T-helper 2 cell treated with Interferon-gamma antibody and Interleukin-4, amounts not matched to agents 5 μg/mL and 100 μg/mL, for 36 hours (primary cell): ENCODE measurements around the gene EDN2.

Experiments
- DNase-seq: peaks from one replicate; pipeline ENCODE4 v3.0.0; 2021; ENCODE audit warnings: low spot score
- H3K27ac Mint-ChIP-seq: one replicate; pipeline ENCODE4 v1.8.0; 2021; ENCODE audit warnings: mild to moderate bottlenecking, mixed read lengths
- H3K27me3 Mint-ChIP-seq: one replicate; pipeline ENCODE4 v1.8.0; 2021; ENCODE audit warnings: low read depth, mixed read lengths
- H3K36me3 Mint-ChIP-seq: one replicate; pipeline ENCODE4 v1.8.0; 2021; ENCODE audit warnings: low read depth, mixed read lengths
- H3K4me1 Mint-ChIP-seq: one replicate; pipeline ENCODE4 v1.8.0; 2021; ENCODE audit warnings: low read depth, mixed read lengths
- H3K4me3 Mint-ChIP-seq: one replicate; pipeline ENCODE4 v1.8.0; 2022; ENCODE audit warnings: mild to moderate bottlenecking, moderate library complexity, mixed read lengths
- H3K9me3 Mint-ChIP-seq: one replicate; pipeline ENCODE4 v1.8.0; 2021; ENCODE audit warnings: mixed read lengths

Gene EDN2

DNA sequence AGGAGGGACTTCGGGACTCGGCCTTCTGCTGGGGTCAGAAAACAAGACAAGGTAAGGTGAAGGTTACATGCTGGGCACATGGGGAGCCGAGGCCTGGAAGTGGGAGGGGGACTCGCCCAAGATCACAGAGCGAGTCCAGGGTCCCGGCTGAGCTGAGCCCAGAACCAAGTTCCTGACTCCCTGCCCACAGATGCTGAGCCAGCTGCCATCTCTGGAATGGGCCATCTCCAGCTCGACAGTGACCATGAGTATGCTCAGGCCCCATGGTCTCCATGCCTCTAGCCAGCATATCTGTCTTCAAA lies 26.7 kb upstream of the EDN2 start:
- no peak for DNase-seq
- no peaks in the 10 kb centered on the region for H3K27me3 Mint-ChIP-seq
- no peaks in the 10 kb centered on the region for H3K4me1 Mint-ChIP-seq
- peaks cover 21% of the 10 kb centered on the region for H3K36me3 Mint-ChIP-seq
- no peak overlapping the region for H3K4me3 Mint-ChIP-seq
- H3K27ac Mint-ChIP-seq, result no peak overlapping the region
- no peaks in the 10 kb centered on the region for H3K9me3 Mint-ChIP-seq

DNA sequence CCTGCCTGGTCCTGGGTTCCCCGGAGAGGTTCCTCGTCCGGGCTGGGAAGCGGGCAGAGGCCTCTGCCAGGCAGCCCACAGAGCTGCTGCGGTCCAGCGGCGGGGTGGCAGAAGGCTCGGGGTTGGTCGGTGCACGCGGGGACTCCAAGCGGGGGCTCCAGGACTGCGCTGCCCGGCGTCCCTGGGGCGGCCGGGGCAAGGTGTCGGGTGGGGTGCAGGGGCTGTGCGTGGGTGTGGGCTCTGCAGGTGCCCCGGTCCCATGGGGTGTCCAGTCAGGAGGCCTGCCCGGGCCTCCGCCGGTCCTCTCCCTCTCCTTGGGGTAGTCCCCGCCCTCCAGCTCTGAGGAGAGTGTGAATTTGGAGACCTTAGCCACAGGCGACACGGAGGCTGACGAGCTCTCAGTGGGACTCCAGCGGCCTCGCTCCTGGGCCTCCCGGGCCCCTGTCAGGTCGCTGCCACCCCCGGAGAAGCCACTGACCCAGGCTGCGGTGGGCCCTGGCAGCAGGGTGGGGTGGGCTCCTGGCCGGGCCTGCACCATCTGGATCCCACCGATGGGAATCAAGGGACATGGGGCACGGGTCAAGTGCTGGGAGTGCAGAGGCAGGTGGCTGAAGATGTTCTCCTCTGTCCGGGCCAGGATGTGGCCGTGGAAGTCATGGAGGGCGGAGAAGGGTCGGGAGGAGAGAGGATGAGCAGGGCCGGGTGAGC lies 26.2 kb upstream of the EDN2 start:
- Mint-ChIP-seq H3K4me3 (no peak overlapping the region), H3K4me1 (no peaks in the 10 kb centered on the region), H3K36me3 (peaks cover 21% of the 10 kb centered on the region), H3K27me3 (no peaks in the 10 kb centered on the region), H3K9me3 (no peaks in the 10 kb centered on the region), H3K27ac (no peak overlapping the region)
- DNase-seq, result no peak

DNA sequence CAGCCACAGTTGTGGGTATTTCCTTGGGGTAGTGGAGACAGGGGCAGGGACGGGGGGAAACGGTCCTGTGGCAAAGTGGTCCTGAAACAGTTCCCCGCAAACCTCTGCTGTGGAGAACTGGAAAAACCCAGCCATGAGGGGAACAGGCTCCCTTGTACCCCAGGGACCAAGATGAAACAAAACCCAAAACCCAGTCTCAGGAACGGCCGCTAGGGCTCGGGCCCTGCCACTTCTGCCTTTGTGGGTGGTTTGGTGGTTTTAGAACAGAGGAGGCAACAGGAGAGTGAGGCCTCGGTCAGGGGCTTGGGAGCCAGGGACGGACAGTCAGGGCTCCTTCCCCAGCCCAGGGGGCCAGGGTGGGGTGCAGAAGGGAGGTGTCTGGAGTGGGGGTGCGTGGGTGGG lies 24.8 kb upstream of the EDN2 start:
- H3K4me3 Mint-ChIP-seq, result no peak overlapping the region
- no peak overlapping the region for H3K27ac Mint-ChIP-seq
- DNase-seq, result no peak
- H3K27me3 Mint-ChIP-seq, result no peaks in the 10 kb centered on the region
- H3K36me3 Mint-ChIP-seq, result peaks cover 21% of the 10 kb centered on the region
- no peaks in the 10 kb centered on the region for H3K9me3 Mint-ChIP-seq
- H3K4me1 Mint-ChIP-seq, result no peaks in the 10 kb centered on the region

DNA sequence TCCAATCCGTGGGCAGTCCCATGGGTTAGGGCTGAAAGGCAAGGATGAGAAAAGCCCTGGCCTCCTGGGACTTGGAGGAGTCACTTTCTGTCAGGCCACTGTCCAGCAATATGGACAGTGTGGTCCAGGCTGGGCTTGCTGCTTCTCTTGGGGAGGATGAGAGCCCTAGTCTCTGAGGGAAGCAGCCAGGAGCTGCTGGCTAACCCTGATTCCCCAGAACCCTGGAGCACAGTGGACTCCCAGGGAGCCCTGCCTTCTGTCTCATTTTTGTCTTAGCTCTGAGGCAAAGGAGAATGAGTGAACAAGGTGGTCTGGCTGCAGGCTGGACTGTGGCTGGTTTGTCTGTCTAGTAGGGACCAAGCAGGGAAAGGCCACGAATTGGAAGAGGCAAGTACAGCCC lies 23.8 kb upstream of the EDN2 start:
- Mint-ChIP-seq H3K4me3 (no peak overlapping the region), H3K9me3 (no peaks in the 10 kb centered on the region), H3K27me3 (no peaks in the 10 kb centered on the region), H3K36me3 (peaks cover 20% of the 10 kb centered on the region), H3K27ac (no peak overlapping the region), H3K4me1 (no peaks in the 10 kb centered on the region)
- DNase-seq, result no peak

DNA sequence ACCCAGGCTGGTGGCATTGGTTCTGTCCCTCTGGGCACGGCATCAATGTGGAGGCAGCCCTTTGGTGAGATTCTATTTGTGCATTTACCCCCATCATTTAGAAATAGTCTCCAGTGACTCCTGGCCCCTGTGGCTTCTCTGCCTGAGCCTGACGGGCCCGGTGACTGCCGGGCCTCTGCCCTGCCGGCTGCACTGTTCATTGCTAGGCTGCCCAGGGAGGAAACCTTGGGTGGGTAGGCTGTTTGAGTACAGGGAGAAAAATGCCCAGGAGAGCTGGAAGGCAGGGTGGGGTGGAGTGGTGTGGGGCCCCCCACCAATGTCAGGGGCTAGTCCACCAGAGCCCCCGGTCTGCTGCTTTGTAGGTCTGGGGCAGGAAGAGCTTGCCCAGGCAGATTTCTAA lies 23.4 kb upstream of the EDN2 start:
- Mint-ChIP-seq H3K27me3 (no peaks in the 10 kb centered on the region), H3K27ac (no peak overlapping the region), H3K4me3 (no peak overlapping the region), H3K9me3 (no peaks in the 10 kb centered on the region), H3K4me1 (no peaks in the 10 kb centered on the region), H3K36me3 (peaks cover 20% of the 10 kb centered on the region)
- DNase-seq, result no peak

DNA sequence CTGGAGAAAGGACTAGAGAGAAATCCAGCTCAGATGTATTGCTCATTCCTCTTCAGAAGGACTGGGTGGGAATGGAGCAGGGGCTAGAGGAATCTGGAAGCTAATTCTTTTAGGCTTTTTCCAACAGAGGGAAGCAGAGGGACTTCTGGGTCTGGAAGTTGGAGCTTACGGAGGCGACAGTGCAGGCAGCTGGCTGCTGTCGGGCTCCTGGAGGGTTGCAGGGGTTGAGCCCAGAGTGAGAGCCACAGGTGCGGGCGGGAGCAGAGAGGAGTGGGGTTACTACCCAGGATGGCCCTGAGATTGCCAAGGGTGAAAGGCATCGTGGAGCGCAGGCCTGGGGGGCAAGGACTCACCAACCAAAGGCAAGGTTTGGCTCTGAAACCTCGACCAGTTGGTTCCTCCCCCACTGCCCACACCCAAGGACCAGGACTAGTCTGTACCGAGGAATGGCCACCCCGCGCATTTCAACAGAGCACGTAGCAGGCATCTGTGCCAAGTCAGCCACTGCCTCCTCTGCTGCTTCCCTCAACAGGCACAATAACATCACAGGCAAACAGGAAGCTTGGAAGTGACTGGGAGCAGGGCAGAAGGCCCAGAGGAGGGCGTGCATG lies 22.7 kb upstream of the EDN2 start:
- Mint-ChIP-seq H3K27ac (no peak overlapping the region), H3K36me3 (peaks cover 16% of the 10 kb centered on the region), H3K4me1 (no peaks in the 10 kb centered on the region), H3K9me3 (no peaks in the 10 kb centered on the region), H3K27me3 (no peaks in the 10 kb centered on the region), H3K4me3 (no peak overlapping the region)
- DNase-seq, result no peak

DNA sequence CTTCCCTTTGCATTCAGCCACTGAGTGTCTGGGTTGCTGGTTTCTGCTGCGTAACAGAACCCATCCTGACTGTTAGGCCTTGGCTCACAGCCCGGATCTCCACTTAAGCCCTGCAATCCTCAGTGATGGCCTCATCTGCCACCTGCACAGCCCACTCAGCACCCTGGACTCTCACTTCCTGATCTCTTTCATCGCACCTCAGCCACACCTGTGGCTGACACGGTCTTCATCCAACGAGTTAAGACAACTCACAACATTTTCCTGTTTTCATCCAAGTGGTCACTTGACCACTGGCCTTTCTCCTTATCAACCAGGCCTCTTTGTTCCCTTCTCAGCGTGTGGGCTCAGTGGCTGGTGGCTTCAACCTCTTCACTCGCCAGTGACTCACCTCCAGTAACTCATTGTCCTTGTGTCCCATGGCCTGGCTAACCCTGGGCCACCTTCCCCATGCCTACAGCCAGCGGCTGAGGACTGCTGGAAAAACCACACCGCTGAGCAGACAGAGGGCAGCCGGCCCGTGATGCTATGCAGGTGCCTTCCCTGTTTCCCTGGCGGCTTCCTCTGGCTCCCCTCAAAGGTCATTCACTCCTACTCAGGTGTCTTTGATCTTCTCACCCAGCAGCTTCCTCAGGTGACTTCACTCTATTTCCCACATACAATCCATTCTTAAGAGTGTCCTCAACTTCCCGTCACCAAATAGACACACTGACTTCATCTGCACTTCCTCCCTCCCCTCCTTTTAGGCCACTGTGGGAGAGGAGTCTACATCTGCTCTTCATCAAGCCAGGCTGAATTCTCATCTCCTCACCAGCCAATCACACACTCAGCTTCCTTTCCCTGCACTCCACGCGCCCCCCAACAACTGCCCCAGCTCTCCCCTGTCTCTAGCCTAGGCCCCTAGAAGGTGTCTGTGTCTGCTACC lies 19.9 kb upstream of the EDN2 start:
- Mint-ChIP-seq H3K27ac (no peak overlapping the region), H3K4me1 (no peaks in the 10 kb centered on the region), H3K9me3 (no peaks in the 10 kb centered on the region), H3K27me3 (no peaks in the 10 kb centered on the region), H3K4me3 (no peak overlapping the region), H3K36me3 (no peaks in the 10 kb centered on the region)
- DNase-seq, result no peak

DNA sequence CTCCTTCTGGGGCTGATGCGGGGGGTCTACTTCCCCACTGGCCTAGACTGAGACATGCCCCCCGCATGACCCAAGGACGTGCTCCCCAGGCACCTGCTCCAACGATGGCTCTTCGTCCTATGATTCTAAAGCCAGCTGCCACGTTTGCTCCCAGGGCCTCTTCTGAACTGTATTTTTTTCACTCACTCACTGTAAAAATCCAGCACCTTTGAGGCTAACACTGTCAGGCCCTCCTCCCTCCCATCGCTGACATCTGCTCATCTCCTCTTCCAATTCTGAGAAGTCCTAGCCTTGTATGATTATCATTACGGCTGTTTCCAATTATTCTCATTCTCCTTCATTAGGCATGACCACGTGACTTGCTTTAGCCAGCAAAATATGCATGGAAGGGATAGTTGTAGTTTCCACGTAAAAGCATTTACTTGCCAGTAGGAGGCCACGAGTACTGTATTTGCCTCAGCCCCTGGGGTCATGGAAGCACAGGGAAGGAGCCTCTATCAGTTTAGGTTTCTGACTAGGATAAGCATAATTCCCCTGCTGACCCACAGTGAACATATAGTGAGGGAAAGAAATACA lies 19.1 kb upstream of the EDN2 start:
- Mint-ChIP-seq H3K27ac (no peak overlapping the region), H3K9me3 (no peaks in the 10 kb centered on the region), H3K4me1 (no peaks in the 10 kb centered on the region), H3K36me3 (no peaks in the 10 kb centered on the region), H3K4me3 (no peak overlapping the region), H3K27me3 (no peaks in the 10 kb centered on the region)
- DNase-seq, result no peak

DNA sequence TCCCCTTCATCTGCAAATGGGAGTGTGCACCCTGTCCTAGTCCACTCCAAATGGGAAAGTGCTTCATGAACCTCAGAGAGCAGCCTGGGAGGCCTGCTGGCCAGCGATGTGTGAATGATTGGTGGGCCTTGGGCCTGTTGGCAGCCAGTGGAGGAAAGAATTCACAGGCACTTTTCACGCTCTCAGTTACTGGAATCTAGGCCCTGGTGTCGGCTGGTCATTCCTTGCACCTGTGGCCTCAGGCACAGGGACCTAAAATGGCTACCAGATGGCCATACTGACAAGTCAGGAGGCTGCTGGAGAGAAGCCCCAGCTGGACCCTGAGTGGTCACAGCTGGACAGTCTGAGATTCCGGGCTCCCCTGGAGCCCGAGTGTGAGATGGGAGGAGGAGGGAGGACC lies 18.4 kb upstream of the EDN2 start:
- Mint-ChIP-seq H3K27me3 (no peaks in the 10 kb centered on the region), H3K4me1 (no peaks in the 10 kb centered on the region), H3K27ac (no peak overlapping the region), H3K9me3 (no peaks in the 10 kb centered on the region), H3K4me3 (no peak overlapping the region), H3K36me3 (no peaks in the 10 kb centered on the region)
- no peak for DNase-seq

DNA sequence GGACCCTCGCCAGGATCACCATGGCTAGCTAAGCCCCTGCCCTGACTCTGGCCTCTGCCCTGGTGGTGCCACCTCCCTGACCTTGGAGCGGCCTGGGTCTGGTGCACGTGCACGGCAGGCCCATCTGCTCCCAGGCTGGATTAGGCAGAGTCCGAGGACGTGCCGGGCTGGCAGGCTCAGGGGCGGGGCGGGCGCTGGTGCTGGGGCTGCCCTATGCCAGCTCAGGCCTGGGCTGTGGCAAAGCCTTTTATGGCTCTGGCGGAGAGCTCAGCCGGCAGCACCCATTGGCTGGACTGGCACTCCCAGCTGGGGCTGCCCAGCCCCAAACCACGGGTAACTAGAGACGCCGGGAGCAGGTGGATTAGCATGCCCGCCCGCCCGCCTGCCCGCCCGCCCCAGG lies 17.1 kb upstream of the EDN2 start:
- H3K4me1 Mint-ChIP-seq, result no peaks in the 10 kb centered on the region
- H3K36me3 Mint-ChIP-seq, result no peaks in the 10 kb centered on the region
- H3K9me3 Mint-ChIP-seq, result no peaks in the 10 kb centered on the region
- no peak for DNase-seq
- H3K27me3 Mint-ChIP-seq, result no peaks in the 10 kb centered on the region
- no peak overlapping the region for H3K27ac Mint-ChIP-seq
- no peak overlapping the region for H3K4me3 Mint-ChIP-seq

DNA sequence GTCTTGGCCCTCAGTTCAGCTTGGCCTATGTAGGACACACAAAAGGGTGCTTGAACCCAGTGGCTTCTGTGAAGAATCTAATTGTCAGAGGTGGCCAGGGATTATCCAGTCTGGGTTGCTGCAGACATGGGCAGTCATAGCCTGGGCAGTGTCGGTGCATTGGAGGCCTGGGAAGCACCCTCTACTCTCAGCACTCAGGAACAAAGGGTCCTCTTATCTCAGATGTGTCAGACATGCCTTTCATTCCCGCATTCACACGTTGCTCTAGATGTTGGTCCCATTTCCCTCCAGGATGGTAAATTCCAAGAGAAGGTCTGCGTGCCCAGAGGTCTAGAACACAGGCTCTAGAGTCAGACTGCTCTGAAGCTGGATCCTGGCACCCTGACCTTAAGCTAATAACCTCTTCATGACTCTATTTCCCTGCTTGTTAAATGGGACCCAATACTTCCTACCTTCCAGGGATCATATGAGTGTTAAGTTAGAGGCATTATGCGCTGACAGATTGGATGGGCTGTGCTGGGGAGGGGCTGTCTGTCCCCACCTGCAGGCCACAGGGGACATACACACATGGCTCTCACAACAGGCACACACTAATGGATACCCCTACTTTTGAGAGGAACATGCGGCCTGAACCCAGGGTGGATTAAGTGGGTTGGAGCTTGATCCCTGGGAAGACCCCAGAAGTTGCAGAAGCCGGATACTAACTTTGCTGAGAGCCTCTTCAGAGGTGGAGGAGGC lies 16.5 kb upstream of the EDN2 start:
- H3K27me3 Mint-ChIP-seq, result no peaks in the 10 kb centered on the region
- no peaks in the 10 kb centered on the region for H3K36me3 Mint-ChIP-seq
- no peak overlapping the region for H3K27ac Mint-ChIP-seq
- H3K4me1 Mint-ChIP-seq, result no peaks in the 10 kb centered on the region
- no peak for DNase-seq
- no peak overlapping the region for H3K4me3 Mint-ChIP-seq
- no peaks in the 10 kb centered on the region for H3K9me3 Mint-ChIP-seq

DNA sequence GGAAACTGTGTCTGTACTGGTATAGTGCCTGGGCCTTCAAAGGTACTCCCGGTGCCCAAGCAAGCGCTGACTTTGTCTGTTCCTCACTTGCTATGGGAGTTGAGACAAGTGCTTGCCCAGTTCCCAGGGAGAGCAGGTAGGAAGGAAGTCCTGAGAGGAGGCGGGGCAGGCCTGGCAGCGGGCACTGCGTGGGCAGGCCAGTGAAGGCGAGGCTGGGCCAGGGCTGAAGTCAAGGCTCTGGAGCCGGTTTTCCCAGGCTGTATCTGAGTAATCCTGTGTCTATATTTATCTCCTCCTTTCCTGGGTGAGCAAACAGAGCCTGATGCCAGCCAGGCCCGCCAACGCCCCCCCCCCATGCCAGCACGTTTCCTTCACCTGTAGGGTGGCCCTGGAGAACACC lies 15.9 kb upstream of the EDN2 start:
- H3K27me3 Mint-ChIP-seq, result no peaks in the 10 kb centered on the region
- DNase-seq, result no peak
- H3K4me1 Mint-ChIP-seq, result peaks cover 3% of the 10 kb centered on the region
- no peak overlapping the region for H3K27ac Mint-ChIP-seq
- H3K9me3 Mint-ChIP-seq, result no peaks in the 10 kb centered on the region
- no peaks in the 10 kb centered on the region for H3K36me3 Mint-ChIP-seq
- no peak overlapping the region for H3K4me3 Mint-ChIP-seq

DNA sequence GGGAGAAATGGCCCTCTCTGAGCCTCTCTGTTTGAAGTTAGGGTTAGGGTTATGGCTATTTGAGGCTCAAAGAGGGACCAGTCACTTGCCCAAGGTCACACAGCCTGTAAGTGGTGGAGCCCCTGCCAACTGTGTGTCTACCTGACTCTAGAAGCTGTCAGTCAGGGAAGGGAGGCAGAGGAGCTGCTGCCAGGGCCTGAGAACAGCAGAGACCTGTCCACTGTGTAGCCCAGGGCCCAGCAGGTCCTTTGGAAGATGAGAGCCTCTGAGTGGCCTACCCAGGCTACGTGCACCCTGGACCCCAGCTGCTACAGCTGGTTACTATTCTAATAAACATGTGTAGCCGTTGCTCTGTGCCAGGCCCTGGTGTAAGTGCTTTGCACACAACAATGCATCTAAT lies 15.1 kb upstream of the EDN2 start:
- Mint-ChIP-seq H3K36me3 (no peaks in the 10 kb centered on the region), H3K27ac (no peak overlapping the region), H3K9me3 (no peaks in the 10 kb centered on the region), H3K4me1 (peaks cover 3% of the 10 kb centered on the region), H3K27me3 (no peaks in the 10 kb centered on the region), H3K4me3 (no peak overlapping the region)
- DNase-seq, result no peak

DNA sequence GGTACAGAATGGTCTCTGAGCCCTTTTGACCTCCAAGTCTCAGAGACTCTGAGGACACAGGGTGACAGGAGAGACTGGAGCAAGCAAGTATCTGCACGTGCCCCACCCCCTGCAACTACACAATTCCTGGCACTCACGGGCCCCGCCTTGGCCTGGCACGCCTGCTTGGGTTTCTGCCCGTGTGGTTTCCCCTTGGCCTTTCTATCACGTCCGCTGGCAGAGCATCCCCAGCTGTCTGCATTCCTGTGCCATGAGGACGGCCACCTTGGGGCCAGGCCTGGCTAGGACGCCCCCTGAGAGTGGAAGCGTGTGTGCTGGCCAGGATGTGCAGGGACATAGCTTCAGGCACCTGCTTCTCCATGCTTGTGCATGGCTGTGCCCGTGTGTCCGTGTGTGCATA lies 14.3 kb upstream of the EDN2 start:
- H3K4me1 Mint-ChIP-seq, result peaks cover 3% of the 10 kb centered on the region
- H3K9me3 Mint-ChIP-seq, result no peaks in the 10 kb centered on the region
- H3K27ac Mint-ChIP-seq, result no peak overlapping the region
- no peaks in the 10 kb centered on the region for H3K36me3 Mint-ChIP-seq
- H3K4me3 Mint-ChIP-seq, result no peak overlapping the region
- no peak for DNase-seq
- H3K27me3 Mint-ChIP-seq, result no peaks in the 10 kb centered on the region
